Left hindlimb (tissue), 1 donor: ENCODE measurements around the gene SLC8A3.
"Not testable (repeated sequence)": the region's sequence is repeated elsewhere in the genome, so short reads cannot be mapped to it uniquely, and the experiment has no call there.

Experiments
- DNase-seq: peaks from one replicate; pipeline ENCODE4 v3.0.0-alpha.2; 2018

Gene SLC8A3, protein sequence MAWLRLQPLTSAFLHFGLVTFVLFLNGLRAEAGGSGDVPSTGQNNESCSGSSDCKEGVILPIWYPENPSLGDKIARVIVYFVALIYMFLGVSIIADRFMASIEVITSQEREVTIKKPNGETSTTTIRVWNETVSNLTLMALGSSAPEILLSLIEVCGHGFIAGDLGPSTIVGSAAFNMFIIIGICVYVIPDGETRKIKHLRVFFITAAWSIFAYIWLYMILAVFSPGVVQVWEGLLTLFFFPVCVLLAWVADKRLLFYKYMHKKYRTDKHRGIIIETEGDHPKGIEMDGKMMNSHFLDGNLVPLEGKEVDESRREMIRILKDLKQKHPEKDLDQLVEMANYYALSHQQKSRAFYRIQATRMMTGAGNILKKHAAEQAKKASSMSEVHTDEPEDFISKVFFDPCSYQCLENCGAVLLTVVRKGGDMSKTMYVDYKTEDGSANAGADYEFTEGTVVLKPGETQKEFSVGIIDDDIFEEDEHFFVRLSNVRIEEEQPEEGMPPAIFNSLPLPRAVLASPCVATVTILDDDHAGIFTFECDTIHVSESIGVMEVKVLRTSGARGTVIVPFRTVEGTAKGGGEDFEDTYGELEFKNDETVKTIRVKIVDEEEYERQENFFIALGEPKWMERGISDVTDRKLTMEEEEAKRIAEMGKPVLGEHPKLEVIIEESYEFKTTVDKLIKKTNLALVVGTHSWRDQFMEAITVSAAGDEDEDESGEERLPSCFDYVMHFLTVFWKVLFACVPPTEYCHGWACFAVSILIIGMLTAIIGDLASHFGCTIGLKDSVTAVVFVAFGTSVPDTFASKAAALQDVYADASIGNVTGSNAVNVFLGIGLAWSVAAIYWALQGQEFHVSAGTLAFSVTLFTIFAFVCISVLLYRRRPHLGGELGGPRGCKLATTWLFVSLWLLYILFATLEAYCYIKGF

DNA sequence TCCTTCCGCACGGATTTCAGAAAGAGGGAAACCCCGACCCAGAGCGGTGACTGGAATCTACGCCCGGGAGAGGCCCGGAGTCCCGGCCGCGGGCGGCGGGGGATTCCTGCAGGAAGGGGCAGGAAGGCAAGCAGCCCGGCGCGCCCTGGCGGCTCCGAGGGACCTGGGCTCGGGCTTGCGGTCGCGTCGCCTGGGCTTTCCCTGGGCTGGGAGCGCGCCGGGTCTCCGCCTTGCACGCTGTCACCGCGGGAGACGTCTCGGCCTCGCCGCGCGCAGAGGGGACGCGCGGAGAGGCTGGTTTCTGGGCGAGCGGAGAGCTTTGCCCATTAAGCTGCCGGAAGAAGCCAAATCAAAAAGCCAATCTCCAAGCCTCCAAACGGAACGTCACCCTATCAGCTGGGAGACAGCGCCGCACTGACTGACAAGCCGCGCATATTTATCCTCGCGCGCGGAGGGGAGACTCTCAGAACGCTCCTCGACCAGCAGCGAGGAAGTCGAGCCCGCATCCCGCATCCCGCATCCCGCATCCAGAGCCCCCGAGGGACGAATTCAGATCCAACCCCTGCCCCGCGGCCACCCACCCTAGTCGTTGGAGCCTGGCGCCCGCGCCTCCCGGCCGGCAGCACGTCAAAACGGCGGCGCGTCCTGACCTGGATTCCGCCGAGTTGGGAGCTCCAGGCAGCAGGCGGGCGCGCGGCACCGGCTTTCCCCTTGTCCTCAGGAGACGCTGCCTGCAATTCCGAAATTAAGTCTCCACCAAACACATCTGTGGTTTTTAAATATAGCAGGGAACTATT, at the start of gene SLC8A3:
SLC8A3 (minus strand) TSS at position 293 of the 797 bp plus-strand sequence. CDS start 20,529 bp downstream, outside the sequence.
- DNase-seq = peak; percentile 59

DNA sequence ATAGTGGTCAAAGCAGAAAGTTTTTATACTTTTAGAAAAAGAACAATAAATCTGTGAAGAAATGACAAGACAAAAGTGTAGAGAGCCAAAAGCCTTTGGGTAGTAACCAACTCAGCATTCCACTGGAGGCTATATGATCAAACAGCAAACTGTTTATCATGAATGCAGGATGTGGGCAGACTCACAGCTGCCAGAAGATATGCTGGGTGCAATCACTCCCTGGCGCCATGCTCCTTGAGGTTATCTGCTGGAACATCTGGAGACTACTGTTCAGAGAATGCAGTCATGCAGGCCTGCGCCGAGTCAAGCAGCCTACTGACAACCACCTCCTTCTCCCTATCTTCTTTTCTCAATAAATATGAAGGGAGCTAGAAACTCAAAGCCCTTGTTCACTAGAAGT, 49.0 kb upstream of the SLC8A3 start:
- no peak for DNase-seq

DNA sequence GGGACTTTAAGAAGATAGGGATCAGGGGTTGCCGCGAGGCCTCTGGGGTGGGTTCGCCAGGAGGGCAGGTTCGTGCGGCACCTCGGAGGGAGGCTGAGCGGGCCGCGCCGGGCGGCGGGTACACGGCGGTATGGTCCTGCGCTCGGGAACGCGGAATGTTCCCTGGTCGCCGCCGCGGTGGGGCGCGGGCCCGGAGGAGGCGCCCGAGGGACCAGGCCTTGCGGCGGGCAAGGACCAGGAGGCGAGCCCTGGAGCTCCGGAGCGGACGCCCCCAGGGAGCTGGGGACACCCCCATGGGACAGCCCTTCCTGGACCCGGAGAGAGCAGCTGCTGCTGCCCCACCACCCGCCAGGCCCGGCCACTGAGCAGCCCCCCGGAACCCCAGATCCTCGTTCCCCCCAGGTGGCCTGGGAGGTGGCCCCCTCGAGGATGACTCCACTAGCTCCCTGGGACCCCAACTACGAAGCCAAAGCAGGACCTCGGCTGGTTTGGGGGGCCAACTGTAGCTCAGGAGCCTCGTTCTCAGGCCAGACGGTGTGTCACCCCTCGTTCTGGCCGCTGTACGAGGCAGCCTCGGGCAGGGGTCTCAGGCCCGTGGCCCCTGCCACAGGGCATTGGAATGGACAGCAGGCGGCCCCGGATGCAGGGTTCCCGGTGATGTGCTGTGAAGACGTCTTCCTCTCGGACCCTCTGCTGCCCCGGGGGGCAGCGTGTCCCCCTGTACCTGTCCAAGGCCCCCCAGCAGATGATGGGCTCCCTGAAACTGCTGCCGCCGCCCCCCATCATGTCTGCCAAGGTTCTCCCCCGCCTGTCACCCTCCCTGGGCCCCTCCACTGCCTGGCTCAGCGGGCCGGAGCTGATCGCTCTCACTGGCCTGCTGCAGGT, 45.6 kb upstream of the SLC8A3 start:
- DNase-seq = no peak

DNA sequence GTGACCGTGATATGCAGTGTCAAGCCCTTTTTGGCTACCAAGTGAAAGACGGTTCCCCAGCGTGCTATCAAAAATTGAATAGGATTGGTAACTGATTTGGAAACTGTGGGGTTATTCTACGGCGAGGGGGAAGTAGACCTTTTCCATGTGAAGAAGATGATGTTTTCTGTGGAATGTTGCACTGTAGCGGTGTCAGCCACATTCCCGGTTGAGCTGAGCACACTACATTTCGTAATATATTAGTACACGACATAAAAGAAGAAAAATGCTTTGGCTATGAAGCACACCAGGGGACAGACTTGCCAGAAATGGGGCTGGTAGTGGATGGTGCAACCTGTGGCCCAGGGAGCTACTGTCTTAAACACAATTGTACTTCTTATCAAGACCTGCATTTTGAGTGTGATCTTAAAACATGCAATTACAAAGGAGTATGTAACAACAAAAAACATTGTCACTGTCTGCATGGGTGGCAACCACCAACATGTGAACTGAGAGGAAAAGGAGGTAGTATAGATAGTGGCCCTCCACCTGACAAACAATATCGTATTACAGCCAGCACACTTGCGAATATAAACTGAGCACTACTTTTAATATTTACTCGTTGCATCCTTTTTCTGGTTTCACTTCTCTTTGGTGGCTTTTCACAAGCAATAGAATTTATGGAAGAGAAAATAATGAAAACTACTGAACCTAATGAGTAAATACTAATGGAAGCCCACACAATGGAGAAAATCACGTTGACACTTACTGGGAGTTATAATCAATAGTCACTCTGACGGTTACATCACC, 43.2 kb upstream of the SLC8A3 start:
- DNase-seq = not testable (repeated sequence)

DNA sequence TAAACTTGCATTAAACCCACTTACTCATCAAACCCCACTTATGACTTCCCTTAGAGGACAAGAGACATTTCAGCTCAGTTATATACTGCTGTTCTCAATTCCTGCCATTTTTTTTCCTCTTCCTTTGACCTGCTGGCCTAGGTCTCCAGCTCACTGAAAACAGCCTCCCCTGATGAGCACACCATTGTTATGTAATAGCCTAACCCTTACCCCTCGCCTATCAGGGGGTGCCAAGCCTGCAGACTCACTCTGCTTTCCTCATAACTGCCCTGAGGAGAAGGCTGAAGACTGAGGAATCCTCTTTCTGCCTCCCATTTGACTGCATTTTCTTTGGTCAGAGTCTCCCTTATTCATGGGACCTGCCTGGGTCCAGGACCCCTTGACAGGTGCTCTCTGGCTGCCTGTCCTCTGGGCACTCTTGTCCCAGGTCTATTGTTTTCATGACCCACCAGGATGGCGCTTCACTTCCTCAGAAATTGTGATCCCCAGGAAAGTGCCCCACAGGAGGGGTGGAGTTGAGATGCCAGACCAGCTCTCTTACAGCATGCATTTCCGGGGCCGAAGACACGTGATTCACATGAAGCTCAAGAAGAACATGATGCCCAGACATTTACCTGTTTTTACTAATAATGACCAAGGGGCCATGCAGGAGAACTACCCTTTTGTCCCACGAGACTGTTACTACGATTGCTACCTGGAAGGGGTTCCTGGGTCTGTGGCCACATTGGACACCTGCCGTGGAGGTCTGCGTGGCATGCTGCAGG, 41.3 kb upstream of the SLC8A3 start:
- not testable (repeated sequence) for DNase-seq

DNA sequence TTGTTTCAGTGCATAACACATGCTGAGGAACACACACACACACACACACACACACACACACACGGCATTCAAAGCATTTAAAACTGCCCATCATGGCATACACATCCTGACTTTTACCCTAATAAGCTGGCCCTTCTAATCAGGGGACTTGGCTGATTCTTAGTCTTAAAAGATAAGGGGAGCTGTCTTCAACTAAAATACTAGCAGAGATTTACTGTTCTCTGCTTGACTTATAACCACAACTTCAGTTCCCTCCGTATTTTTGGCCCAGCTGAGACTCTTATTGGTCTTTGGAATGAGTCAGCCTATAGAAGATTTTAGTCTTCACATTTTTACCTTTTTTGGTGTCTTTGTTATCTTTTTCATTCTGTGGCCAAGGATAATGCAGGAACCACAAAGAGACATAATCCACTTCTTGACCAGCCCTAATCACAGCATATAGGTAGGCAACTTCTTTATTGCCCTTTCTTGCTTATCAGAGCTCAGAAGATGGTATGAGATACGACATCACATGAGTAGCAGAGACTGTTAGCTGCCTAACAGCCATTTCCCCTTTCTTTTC, 25.1 kb upstream of the SLC8A3 start:
- no peak for DNase-seq

DNA sequence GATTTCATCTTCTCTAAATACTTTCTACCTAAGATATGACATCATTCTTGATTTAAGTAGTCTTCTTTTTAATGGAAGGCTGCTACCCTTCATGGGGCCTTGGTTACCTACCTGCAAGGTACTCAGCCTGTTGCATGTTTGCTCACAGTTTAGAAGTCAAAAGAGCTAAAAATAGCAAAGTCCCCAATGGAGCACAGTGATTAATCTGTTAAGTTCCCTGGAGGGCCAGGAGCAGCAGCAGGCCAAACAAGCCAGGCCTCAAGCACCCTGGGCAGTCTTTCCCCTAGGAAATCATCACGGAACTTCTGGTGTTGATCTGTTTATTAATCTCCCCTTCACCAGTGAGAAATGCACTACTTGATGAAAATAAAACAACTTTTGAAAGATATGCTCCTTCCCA, 24.0 kb upstream of the SLC8A3 start:
- no peak for DNase-seq

DNA sequence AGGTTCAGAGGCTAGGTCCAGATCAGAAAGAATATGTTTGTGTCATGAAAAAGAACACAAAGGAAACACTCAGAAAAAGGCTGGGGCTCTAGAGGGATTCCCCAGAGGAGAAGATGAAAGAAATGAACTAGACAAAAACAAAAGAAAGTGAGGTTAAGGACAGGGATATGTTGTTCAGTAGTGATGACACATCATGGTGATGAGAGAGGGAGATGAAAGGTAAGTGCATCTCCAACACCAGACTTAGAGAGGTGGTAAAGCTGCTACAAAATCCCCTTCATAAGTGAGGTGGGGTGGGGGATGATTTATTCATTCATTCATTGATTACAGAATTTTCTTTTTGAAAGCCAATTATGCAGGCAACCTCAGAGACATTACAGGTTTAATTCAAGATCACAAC, 19.6 kb upstream of the SLC8A3 start:
- DNase-seq = no peak

DNA sequence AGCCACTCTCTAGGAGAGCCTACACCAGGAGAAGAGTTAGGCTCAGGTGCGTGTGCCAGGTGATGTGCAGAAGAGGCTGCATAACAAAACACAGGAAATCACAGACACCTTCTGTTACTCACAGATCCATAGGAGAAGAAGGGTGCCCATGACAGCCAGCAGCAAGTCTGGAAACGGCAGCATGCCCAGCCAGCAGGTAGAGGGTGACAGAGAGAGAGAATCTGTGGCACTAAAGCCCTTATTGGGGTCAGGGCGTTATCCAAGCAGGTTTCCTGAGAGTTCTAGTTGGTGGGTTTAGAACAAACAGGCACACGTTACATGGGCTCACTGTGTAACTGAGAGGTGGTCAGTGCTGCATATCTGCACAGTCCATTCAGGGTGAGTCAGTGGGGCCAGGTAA, 14.9 kb upstream of the SLC8A3 start:
- no peak for DNase-seq

DNA sequence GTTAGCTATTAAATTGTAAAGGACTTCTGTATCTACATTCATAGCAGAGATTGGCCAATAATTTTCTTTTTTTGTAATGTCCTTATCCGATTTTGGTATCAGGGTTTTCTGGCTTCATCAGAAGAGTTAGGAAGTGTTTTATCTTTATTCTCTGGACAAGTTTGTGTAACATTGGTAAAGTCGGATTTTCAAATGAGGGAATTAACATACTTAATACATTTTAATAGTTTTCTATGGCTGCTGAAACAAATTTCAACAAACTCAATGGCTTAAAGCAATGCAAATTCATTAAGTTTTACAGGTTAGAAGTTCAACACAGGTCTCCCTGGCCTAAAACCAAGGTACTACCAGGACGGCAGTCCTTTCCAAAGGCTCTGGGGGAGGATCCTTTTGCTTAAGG, 13.2 kb upstream of the SLC8A3 start:
- DNase-seq = no peak

DNA sequence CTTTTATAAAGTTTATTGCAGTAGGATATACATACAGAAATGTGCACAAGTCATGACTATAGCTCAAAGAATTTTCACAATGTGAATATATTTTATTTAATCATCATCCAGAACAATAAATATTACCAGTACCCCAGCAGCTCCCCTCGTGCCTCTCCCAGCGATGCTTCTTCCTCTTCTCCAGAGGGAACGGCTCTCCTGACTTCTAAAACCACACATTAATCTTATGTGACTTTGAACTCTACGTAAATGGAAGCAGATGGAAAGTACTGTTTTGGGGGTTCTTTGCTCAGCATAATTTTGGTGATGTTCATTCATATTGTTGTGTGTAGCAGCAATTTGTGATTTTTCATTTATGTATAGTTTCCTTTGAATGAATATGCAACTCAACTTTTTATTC, 4.6 kb upstream of the SLC8A3 start:
- no peak for DNase-seq

DNA sequence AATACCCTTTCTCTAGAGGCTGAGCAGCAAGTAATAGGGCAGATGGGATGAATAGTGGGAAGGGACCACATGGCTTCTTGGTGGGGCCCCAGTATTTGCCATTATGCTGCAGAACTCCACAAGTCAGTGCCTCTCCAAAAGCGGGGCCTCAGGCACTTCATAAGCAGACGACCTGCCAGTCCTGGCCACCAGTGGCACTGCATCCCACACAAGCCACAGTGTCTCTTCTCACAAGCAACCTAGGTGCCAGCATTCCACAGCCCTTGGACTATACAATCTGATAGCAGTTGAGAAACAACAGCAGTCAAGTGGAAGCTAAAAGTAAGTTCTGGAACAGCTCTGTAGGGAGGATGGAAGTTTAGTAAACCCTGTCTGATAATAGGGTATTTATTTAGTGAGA, 4.2 kb upstream of the SLC8A3 start:
- DNase-seq = no peak

DNA sequence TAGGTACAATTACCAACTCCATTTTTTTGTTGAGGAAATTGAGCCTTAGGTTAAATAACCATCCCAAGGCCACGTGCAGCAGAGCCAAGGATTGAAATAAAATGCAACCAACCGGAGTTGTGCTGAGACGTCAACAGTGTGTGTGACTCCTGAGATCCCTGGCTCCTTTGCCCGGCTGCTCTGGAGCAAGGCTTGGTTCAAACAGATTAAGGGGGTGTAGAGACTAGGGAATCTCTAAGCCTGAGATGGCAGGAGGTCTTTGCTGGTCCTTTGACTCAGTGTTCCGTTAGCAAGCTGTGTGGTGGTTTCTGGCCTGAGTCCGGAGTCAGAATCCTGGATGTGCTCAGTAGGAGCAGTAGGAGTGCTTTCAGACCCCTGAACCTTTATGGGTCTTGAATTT, 1.4 kb upstream of the SLC8A3 start:
- no peak for DNase-seq

DNA sequence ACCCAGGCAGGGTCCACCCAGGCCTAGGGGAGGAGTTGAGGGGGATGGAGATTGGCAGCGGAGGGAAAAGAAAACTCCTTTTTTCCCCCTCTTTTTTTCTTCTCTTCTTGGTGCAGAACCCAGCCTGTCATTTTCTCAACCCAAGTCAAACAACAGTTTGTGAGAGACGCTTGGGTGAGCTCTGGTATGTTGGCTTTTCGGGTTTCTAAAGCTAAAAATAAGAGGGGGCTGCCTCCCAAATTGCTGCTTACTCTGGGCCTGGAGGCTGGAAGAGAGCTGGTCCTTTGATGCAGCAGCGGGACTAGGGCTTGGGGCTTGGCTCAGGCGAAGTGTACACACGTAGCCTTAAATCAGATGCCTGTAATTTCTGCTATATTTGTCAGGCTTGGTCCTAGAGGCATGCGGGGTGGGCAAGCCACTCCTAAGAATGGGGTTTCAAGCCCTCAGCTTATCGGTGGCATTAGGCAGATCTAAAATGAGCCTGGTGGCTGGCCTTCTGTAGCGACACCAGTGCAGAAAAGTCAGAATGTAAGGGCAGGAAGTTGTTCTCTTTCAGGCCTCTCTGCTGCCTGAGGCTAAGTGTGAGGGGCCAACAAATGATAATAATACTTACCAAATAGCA, 816 bp upstream of the SLC8A3 start:
- peak; percentile 65 for DNase-seq

DNA sequence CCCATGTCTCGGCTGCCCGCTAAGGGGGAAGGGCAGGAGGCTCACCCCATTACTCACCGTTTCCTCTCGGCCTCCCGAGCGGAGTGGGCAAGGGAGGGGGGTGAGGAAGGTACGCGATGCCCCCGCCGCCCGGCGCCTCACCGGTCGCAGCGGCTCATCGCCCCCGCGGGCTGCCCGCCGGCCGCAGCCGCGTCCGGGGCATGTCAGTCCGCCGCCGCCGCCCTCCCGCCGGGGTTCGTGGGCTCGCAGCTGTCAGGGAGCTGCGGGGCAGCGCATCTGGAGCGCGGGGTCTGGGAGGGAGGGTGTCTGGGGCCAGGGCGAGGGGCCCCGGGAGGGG, 461 bp downstream of the SLC8A3 start:
- no peak for DNase-seq

DNA sequence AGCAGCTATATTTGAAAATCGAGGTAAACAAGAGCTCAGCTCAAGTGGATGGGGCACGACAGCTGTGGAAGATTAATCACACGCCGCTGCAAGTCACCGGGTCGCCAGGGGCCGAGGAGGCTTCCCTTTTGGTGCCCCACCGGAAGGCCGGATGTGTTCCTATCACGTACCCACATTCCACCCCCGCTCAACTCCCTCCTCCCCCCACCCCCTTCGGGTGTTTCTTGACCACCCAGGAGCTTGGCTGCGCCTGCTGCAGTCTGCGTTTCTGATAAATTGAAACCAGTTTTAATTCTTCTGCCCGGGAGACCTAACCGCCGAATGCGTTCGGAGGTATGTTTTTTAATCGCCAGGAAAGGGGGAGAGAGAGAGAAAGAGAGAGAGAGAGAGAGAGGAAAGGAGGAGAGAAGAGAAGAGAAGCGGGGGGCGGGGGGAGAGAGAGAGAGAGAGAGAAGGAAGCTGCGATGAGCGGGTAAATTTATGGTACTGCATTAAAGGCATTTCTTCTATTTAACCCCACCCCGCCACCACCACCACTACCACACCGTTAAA, 1.8 kb downstream of the SLC8A3 start:
- peak; percentile 68 for DNase-seq

DNA sequence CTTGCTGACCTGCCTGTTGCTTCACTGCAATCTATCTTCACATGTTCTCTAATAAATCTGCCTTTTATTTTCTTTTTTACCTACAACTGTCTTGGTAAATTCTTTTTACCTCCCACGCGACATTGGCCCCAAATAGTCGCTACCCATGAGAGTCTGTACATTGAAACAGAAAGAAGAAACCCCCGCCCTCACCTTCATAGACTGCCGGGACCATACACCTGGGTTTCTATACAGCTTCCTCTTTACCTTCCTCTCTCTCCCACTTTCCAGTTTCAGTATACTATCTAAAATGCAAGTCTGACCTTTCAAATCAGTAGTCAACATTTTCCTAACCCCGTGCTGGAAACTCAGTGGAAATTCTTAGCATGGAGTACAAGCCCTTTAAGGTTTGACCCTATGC, 4.8 kb downstream of the SLC8A3 start:
- no peak for DNase-seq

DNA sequence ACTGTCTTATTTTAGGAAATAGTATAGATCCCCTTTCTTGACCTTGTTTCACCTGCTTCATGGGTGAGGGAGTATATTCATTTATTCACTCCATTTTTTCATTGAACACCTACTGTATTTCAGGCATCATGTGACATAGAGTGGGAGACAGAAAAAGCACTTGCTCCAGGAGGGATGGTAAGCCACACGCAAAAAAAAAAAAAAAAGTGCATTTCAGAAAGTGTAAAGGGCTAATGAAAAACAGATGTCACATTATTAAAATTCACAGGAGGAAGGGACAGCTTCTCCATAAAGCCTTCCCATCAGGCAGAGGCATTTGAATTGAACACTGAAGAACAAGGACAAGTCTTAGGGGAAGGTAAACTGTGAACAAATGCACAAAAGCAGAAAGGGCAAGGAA, 7.5 kb downstream of the SLC8A3 start:
- DNase-seq = no peak

DNA sequence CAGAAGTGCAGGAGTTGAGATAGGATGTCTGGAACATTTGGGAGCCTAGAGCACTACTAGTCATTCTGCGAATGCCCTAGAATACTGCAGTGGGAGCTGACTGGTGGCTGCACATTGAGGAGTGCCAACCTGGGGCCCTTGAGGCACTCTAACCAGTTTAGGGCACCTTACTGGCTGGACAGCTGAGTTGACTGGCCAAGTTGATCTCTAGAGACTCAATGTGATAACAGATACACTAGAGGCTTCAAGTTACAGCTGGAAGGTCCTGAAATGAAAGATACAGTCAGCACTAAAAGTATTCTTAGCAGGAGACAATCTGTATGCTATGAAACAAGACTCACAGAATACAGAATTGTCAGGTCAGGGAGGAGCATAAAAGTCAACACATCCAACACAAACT, 8.0 kb downstream of the SLC8A3 start:
- no peak for DNase-seq
